Measurements from ENCODE around the gene AGXT2.
"Not testable (repeated sequence)": the region's sequence is repeated elsewhere in the genome, so short reads cannot be mapped to it uniquely, and the experiment has no call there.

GRCh38 chr5:34971655-34972054 is 76.1 kb downstream of the AGXT2 start:
- not testable (repeated sequence) for TF ChIP-seq FOXA3 (CRISPR knock-in tag; IDR thresholded peaks at IDR 0.05); EP300 (IDR thresholded peaks at IDR 0.05; ENCODE audit: low read depth in 2 of 2, low read length in 2 of 2); EP300 (CRISPR knock-in tag; IDR thresholded peaks at IDR 0.05; ENCODE audit: borderline replicate concordance); TSC22D2 (CRISPR knock-in tag; IDR thresholded peaks at IDR 0.05; ENCODE audit: borderline replicate concordance); ZNF280B (CRISPR knock-in tag; IDR thresholded peaks at IDR 0.05; ENCODE audit: borderline replicate concordance); KLF11 (CRISPR knock-in tag; IDR thresholded peaks at IDR 0.05); CTCF (CRISPR knock-in tag; IDR thresholded peaks at IDR 0.05); POLR2AphosphoS2 (IDR thresholded peaks at IDR 0.05; ENCODE audit: low read depth, low read length); POLR2A (IDR thresholded peaks at IDR 0.05; ENCODE audit: insufficient read depth in 1 of 2, low read depth in 2 of 2, low read length in 2 of 2); USF2 (IDR thresholded peaks at IDR 0.05; ENCODE audit: low read depth, low read length); USF2 (CRISPR knock-in tag; IDR thresholded peaks at IDR 0.05; ENCODE audit: borderline replicate concordance)
